ENCODE measurements around the gene MCC.

GRCh38 chr5:113156271-113156877, 331.9 kb downstream of the MCC start:
- no peak for TF ChIP-seq POLR2A (IDR thresholded peaks at IDR 0.05; ENCODE audit: low read depth)
- no peak for TF ChIP-seq POLR2AphosphoS5 (IDR thresholded peaks at IDR 0.05)
- no peak for TF ChIP-seq EP300 (IDR thresholded peaks at IDR 0.05)
- no peak for TF ChIP-seq CTCF (IDR thresholded peaks at IDR 0.05)
